ENCODE data around the gene TSPAN9.

Gene TSPAN9

DNA sequence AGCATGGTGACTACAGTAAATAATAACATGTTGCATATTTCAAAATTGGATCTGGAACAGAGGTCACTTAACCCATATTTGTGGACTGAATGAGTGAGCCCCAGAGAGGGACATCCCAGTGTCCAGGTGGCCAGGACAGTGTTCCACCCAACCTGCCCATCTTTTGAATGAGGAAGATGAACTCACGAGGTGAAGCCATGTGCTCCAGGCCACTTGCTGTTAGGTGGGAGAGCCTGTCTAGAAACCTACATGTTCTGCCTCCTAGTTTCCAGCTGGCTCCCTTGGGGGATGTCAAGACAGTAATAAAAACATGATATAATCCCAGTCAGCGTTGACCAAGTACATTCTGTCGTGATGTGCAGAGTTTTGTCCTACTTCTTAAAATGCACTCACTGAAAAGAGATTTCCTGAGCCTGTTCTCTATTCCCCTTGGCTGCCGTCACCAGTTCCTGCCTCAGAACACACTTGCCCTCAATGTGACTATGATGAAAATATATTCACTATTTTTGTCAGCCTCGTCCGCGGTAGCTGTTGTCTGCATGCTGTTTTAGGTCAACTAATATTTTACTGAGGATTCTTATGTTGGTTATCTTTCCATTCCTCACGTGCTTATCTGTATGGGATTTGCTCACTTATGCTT is 25.7 kb downstream of the TSPAN9 start:
- DNase-seq: no peak

DNA sequence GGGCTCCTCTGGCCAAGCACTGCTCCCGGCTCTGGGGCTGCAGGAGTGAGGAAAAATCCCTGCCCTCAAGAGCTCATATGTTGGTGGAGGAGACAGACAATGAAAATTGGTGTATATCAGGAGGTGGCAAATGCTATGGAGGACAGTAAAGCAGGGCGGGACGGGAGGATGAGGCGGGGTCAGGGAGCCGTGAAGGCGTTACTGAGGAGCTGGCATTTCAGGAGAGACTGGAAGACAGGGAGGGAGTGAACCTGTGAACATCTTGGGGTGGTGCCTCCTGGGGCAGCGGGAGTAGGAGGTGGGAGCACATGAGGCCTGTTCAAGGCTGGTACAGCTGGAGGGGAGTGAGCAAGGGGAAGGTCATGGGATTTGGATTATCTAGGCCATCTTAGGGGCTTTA is 26.6 kb downstream of the TSPAN9 start:
- DNase-seq: no peak

DNA sequence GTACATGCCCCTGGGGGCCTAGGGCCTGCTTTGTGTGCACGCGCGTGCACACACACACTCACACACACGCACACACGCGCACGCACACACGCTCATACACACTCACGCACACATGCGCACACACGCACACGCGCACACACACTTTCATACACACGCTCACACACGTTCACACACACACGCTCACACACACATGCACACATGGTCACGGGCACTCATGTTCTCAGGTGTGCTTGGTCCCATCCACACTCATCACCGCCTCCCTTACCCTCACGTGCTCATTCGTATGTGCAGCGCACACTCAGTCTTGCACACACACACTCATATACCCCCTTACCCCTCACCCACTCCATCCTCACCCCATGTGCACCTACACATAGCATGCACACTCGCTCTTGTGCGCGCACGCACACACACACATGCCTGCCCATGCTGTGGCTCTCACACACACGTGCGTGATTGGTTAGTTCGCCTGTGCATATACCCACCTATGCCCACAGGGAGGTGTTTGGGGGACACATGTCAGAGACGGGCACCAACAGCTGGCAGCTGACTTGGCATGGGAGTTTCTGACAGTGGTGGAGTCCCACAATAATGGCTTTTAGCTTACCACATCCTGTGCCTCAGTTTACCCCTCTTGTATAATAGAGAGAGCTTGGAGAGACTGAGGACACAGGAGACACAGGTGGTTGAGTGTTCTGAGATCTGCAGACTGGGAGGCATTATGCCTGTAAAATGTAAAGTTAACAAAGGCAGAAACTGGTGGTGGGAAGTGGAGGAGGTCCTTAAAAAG is 28.7 kb downstream of the TSPAN9 start:
- no peak for DNase-seq

DNA sequence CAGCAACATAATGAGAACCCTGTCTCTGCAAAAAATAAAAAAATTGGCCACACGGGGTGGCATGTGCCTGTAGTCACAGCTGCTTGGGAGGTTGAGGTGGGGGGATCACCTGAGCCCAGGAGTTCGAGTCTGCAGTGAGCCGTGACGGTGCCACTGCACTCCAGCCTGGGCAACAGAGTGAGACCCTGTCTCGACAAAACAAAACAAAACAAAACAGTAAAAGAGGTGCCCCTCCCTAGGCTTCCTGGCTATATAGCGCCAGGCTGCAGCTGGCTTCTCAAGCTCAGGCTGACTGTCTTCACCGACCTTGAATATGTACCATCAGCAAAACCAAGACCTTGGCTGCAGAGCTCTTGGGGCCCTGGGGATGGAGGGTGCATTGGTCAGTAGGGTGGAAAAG is 29.4 kb downstream of the TSPAN9 start:
- DNase-seq: no peak

DNA sequence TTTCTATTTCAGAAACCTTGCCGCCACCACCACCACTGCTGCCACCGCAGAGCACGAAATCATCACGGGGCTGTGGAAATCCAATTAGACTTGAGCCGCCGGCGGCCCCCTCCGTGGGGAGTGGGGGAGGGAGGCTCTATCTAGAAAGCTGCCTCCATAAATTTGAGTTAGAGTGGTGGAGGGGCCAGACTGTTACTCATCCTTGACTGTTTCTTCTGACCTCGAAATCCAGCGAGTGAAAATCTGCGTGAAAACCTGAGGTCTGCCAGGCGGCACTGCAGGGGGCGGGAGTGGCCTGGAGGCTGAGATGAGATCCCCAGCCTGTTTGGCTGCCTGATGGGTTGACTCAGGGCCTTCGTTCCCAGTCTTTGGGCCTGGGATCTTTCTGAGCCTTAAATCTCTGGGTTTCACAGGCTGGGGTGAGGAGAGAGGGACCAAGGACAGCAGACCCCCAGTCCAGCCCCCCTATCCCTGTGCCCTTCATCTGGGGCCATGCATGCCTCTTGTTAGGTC is 29.9 kb downstream of the TSPAN9 start:
- DNase-seq: no peak

DNA sequence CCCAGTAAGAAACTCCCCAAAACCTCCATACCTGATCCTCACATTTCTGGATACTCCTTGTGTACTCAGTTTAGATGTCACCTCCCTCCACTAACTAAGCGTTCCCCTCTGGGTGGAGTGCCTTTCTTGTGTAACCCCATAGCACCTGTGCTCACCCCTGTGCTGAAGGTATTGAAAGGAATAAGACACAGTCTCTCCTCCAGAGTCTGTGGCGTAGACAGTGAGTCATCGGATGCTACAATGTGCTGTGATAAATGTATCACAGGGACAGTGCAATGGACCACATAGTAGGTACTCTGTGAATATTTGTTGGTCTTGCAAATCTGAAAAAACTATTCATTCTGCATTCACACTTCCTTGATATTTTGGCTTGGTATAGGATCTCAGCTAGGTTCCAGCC is 30.8 kb downstream of the TSPAN9 start:
- DNase-seq: no peak

DNA sequence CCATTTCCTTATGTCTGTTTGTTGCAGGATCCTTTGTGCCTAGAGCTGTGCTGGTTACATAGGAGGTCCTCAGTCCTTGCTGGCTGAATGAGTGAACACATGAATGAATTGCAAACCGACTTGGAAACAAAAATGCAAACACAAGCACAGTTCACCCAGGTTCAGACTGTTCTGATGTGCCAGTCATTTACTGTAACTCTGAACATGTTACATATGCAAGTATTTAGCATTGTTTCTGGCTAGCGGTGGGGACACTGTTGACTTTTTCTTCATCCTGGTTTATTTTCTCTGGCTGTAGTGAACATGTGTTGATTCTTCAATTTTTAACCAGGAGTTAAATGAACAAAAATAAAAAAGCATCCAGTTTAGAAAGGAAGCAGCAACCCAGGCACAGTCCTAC is 33.4 kb downstream of the TSPAN9 start:
- no peak for DNase-seq

DNA sequence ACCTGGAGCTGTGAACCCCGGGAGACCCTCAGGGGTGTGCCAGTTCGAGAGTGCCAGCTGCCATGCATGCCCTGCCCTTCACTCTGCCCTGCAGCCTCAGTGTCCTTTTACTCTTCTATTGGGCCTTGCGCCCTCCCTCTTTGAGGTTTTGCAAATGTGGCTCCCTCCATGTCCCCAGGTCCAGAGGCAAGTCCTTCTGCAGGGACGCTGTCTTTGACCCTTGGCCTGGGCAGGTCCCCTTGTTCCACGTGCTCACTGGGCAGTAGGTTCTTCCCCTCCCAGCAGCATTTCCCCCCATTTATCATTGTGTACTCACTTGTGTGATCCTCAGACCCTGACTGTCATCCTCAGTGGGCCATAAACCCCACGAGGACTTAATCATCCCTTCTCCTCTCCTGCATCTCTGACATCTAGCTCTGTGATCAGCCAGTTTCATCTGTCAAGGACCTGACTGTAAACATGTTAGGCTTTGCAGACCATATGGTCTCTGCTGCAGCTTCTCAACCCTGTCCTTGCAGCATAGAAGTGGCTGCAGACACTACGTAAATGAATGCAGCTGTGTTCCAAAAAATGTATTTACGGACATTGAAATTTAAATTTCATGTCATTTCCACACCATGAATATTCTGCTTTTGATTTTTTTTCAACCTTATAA is 36.6 kb downstream of the TSPAN9 start:
- DNase-seq: no peak

DNA sequence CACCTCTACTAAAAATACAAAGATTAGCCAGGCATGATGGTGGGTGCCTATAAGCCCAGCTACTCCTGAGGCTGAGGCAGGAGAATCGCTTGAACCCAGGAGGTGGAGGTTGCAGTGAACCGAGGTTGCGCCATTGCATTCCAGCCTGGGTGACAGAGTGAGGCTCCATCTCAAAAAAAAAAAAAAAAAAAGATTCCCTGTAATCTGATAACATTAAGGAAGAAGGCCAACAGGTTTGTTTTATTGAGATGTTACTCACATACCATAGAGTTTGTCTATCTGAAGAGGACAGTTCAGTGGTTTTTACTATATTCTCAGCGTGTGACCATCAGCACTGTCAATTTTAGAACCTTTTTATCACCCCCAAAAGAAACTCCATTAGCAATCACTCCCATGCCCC is 37.5 kb downstream of the TSPAN9 start:
- no peak for DNase-seq

DNA sequence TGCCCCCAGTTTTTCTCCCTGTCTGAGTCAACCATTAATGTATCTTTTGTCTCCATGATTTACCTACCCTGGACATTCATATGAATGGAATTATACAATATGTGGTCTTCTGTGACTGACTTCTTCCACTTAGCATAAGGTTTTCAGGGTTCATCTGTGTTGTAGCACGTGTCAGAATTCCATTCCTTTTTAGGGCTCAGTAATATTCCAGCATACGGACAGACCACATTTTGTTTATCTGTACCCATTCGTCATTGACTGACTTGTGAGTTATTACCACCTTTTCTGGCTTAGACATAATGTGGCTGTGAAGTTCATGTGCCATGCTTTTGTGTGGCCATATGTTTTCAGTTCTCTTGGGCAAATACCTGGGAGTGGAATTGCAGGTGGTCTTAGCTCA is 37.9 kb downstream of the TSPAN9 start:
- DNase-seq: no peak

DNA sequence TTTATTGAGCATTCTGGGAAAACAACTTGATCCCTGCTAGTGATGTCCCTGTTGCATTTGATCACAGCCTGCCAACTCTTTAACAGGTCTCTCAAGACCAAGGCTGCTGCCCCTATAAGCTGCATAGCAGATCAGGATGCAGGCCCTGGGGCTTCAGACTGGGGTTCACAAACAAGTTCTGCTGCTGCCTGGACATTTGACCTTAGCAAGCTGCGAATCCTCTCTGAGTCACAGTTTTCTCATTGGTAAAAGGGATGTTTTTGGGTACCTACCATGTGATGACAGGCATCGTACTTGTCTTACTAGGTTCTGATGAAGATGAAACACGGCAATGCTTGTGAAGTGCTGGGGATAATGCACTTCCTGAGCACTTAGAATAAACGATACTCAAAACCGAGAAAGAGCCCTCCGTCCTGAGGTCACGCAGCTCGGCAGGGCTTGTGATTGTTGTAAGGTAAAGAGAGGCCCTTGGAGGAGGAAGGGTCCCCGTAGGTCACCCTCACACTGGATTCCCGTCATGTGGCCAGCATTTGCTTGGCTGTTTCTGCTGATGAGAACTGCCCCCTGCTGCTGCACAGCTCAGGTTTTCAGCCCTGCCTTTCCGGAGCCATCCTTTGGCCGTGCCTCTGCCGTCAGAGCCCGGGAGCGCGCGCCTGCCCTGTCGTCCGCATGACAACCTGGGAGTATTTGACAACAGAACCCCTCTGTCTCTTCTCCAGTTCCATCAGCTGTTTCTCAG is 39.1 kb downstream of the TSPAN9 start:
- DNase-seq: no peak

DNA sequence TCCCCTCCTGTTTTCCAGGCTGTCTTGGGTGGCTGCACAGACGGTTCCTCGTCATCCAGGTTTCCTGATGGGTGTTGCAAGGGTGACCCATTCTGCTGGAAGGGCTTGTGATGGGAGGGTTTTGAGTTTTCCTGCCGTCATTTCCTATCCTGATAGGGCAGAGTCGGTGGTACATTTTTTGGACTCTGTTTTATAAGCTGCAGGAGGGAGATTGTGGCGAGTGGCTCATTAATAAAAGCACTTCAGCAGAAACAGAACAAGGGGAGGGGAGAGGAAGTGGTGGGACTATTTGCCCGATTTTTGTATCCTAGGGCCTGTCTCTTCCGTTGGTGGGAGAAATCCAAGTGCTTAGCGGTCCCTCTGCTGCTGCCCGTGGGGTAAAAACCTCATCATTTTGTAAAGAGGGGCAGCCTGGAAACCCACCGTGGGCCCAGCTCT is 40.0 kb downstream of the TSPAN9 start:
- DNase-seq: no peak

DNA sequence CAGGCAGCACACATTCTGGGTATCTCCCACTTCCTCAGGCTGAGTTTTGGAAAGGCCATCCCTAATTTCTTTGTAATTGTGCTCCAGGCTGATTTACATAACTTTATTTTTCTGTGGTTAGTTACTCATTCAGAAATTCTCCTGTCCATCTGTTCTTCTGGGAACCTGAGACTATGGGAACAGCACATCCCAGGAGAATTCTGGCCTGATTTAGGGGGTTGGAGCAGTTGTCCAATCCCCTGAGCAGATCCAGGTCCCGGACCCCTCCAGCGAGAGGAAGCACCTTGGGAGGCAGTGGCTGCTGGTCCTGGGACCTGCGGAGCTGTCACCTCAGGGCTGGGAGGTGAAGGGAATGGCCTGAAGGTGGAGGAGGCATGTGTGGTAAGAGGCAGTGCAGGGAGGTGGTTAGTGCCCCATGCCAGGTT is 40.4 kb downstream of the TSPAN9 start:
- DNase-seq: no peak

DNA sequence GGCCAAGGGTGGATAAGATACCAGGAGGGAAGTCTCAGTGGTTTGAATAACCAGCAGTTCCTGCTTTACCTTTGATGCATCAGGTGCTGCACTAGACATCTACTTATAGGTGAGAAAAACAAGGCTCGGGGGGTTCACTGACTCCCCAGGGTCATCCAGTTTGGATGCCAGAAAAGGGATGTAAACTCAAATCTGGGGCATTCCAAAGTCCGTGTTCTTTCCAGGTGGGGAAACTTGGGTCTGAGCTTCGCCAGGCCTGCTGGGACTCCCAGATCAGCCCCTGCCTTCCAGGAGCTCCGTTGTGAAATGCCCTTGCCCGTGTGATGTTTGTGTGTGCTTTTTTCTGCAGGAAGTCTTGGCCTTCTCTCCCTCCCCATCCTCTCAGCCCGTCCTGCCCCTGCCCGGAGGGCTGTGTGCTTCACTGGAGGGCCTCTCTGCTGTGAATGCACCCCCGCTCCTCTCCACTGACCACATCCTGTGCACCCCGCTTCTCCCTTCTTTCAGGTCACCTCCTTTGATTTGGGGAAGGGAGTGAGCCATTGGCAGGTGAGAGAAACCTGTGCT is 42.1 kb downstream of the TSPAN9 start:
- no peak for DNase-seq

DNA sequence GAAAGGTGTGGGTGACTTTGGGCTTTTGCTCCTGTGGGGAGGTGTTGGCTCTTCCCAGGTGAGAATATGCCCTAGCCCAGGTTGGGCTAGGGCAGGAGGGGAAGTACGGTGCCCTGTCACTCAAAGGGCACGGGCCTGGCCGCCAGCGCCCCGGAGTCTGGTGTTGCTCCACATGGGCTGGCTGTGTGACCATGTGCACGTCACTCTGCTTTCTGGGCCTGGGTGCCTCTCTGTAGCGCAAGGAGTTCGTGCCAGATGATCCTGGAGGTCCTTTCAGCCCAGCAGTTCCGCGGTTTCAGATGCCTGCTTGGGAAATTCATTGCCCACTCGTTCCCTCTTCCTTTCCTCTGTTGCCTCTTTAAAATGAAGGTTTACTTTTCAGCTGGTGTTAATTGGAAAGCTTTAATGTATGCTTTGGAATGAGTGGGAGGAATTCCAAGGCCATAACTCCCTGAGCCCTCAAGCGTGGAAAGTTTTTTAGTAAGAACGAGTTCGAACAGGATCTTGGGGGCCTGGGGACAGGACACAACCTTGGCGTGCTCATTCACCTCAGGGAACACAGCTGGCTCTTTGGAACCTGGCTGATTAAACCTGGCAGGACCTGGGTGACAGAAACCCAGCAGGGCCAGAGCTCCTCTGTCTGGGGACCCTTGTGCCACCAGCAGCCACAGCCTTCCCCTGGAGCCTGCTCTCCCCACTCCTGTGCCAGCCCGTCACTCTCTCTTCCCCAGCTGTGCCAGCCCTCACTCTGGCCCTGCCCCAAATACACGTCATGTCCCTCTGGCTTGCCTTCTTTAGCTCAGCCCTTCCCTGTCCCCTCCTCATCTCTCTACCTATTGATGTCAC is 42.8 kb downstream of the TSPAN9 start:
- no peak for DNase-seq

DNA sequence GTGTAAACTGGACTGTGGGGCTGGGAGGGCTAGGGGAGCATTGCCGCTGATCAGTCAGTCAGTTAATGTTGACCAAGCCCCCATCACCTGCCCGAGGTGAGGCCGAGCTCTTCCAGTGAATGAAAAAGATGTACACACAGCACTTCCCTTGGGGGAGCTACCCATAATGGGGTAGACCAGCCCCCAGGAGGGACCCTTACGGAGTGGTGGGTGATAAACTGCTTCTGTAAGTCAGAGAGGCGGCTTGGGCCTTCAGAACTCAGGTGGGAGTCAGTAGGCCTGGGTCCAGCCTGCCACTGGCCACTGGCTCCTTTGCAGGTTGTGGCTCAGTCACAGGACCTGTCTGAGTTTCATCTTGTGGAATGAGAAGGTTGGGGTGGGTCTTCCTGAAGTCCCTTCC is 43.5 kb downstream of the TSPAN9 start:
- DNase-seq: no peak

DNA sequence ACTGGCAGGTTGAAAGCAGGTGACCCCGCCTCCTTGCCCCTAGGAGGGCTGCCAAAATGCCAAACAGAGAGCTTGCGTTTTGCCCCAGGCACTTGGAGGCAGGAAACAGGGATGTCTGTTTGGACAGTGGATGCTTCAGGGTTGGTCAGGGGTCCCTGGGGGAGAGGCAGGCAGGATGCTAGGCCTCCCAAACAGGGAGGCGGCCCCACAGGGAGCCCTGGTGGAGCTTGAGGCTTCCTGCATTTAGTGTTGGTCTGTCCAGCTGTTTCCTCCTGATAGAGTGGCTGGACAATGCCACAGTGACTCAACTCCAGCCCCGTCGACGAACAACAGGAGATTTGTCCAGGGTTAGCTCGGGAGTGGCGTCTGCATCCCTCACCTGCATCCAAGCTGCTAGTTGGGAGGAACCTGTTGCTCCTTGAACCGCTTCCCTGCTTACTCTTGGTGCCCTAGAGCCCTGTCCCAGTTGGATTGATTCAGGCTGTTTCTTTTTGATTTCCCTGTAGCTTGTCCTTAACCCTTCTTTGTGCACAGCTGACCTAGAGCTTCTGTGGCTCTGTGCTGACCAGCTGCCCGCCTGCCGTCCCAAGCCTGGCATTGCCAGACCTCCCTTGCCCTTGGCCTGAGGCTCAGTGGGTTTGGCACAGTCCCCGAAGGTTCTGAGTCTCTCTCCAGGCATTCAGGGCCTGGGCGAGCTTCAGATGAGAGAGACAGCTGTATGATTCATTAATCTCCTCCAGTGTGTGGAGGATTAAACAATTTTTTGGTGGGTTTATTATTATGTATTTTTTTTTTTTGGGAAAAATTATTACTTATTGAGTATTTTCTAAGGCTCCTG is 45.9 kb downstream of the TSPAN9 start:
- DNase-seq: no peak

DNA sequence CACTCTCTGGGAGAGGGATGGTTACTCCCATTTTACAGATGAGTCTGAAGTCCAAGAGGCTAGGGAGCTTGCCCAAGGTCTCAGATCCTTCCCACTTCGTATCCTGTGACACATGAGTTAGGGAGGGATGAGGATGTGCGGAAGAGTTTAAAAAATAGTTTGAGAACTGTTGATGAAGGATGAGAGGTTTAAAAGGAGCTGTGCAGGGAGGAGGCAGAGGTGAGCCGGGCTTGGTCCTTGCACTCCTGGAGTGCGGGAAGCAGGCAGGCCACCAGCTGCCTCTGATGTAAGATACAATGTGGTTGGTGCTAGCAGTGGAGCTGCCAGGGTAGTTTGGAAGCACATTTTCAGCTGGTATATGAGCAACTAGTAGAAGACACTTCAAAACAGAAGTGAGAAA is 46.5 kb downstream of the TSPAN9 start:
- no peak for DNase-seq

DNA sequence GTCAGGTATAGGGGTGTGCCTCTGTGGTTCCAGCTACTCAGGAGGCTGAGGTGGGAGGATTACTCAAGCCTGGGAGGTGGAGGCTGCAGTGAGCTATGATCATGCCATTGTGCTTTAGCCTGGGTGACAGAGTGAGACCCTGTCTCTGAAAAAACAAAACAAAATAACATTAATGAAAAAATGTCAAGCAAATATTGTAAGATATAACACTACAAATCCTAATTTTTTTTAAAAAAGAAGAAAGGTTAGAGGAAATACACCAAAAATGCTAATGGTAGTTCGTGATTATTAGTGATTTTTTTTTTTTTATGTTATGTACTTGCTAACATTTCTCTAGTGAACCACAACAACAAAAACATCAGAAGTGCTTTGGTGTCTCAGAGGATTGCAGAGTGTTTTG is 47.7 kb downstream of the TSPAN9 start:
- no peak for DNase-seq

DNA sequence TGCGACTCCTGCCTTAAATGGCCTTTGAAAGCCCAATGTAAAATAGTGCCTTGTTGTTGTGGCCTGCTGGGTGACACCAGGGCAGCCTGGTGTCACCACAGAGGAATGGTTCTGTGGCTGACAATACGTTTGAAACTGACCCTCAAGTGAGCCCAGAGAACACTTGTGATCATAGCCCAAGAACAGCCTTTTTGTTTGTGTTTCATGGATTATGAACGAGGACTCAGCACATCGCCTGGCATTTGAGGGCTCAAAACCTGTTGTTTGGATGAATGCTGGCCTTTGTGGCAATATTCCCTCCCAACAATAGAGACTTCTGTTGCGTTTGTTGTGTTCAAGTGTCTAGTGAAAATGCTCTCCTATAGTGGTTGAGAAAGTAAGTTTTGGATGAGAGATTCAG is 48.5 kb downstream of the TSPAN9 start:
- DNase-seq: no peak

DNA sequence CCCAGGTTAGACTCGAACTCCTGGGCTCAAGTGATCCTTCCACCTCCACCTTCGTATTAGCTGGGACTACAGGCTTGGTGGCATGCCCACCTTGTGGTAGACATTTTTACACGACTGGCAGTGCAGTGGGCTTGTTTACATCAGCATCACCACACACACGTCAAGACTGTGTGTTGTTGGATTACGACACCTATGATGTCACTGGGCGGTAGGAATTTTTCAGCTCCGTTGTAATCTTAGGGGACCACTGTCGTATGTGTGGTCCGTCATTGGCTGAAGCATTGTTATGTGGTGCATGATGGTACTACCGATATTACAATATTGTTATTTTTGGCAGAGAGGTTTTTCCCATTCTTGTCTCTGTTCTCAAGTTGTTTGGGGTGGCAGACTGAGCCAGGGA is 50.7 kb downstream of the TSPAN9 start:
- no peak for DNase-seq
